Measurements from ENCODE around the gene PCDHA5.
"Not testable (repeated sequence)": the region's sequence is repeated elsewhere in the genome, so short reads cannot be mapped to it uniquely, and the experiment has no call there.

PCDHA5 gene

DNA sequence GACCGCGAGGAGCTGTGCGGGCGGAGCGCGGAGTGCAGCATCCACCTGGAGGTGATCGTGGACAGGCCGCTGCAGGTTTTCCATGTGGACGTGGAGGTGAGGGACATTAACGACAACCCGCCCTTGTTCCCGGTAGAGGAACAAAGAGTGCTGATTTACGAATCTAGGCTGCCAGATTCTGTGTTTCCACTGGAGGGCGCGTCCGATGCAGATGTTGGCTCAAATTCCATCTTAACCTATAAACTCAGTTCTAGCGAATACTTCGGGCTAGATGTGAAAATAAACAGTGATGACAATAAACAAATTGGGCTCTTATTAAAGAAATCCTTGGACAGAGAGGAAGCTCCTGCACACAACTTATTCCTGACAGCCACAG lies 6.9 kb downstream of the PCDHA5 start:
- no peaks in the 10 kb centered on the region for H3K79me2 ChIP-seq (ENCODE audit: insufficient read depth, low read length)
- H3K9me3 ChIP-seq (ENCODE audit: insufficient read depth, low read length, severe bottlenecking): no peaks in the 10 kb centered on the region
- no peaks in the 10 kb centered on the region for H3K27me3 ChIP-seq (ENCODE audit: insufficient read depth, low read length, poor library complexity)
- no peaks in the 10 kb centered on the region for H3K36me3 ChIP-seq (ENCODE audit: insufficient read depth, low read length)
- no peak overlapping the region for H3K4me3 ChIP-seq (ENCODE audit: low read depth in 1 of 2, low read length in 2 of 2)
- TF ChIP-seq CTCF (IDR thresholded peaks at IDR 0.05; ENCODE audit: borderline replicate concordance, extremely low read depth, low read length, poor library complexity, severe bottlenecking) (no peak), EZH2 (IDR thresholded peaks at IDR 0.05; ENCODE audit: borderline replicate concordance, low read depth, low read length, severe bottlenecking) (no peak)
- DNase-seq (no peak), ATAC-seq (ENCODE audit: insufficient read depth, low read depth) (no peak)
- H3K4me2 ChIP-seq (ENCODE audit: insufficient read depth, low read length): no peak overlapping the region
- no peaks in the 10 kb centered on the region for H4K20me1 ChIP-seq (ENCODE audit: insufficient read depth, low read length)
- no peak overlapping the region for H3K27ac ChIP-seq (ENCODE audit: low read length)
- no peaks in the 10 kb centered on the region for H3K4me1 ChIP-seq (ENCODE audit: insufficient read depth, low read length)
- H2AFZ ChIP-seq (ENCODE audit: low read depth, low read length): no peak overlapping the region
- H3K9ac ChIP-seq (ENCODE audit: low read depth, low read length): no peak overlapping the region

GRCh38 chr5:140829511-140830501 lies 8.4 kb downstream of the PCDHA5 start:
- not testable (repeated sequence) for H3K27me3 ChIP-seq (ENCODE audit: insufficient read depth, low read length, poor library complexity); H2AFZ ChIP-seq (ENCODE audit: low read depth, low read length); H3K9me3 ChIP-seq (ENCODE audit: insufficient read depth, low read length, severe bottlenecking); H4K20me1 ChIP-seq (ENCODE audit: insufficient read depth, low read length); H3K79me2 ChIP-seq (ENCODE audit: insufficient read depth, low read length); H3K27ac ChIP-seq (ENCODE audit: low read length); H3K4me3 ChIP-seq (ENCODE audit: low read depth in 1 of 2, low read length in 2 of 2); H3K36me3 ChIP-seq (ENCODE audit: insufficient read depth, low read length); H3K9ac ChIP-seq (ENCODE audit: low read depth, low read length); H3K4me1 ChIP-seq (ENCODE audit: insufficient read depth, low read length); DNase-seq; H3K4me2 ChIP-seq (ENCODE audit: insufficient read depth, low read length); ATAC-seq (ENCODE audit: insufficient read depth, low read depth)

DNA sequence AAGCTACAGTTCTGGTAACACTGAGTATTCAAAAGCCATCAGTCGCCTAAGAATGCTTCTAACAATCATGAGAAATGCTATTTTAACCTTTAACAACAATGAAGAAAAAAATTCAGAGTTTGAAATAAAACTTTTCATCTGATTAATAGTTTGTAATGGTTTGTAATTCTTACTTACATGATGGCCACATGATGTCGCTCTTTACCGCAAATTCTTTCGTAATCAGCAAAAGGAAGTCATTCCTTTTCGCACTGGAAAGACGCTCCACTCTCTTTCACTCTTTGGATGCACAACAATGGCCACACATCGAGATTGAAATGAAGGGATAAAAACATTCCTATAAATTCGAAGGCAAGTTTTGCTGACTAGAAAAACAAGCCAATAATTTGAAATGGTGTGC lies 12.6 kb downstream of the PCDHA5 start, which contains the start of gene PCDHA7:
TSS of gene PCDHA7 (plus strand) at position 277 of the 400 bp plus-strand sequence. CDS start at position 392, 115 bp downstream.
- Histone ChIP-seq H3K9ac (ENCODE audit: low read depth, low read length) (no peak within 1 kb of the TSS), H3K4me2 (ENCODE audit: insufficient read depth, low read length) (no peak within 1 kb of the TSS), H3K36me3 (ENCODE audit: insufficient read depth, low read length) (no peaks in the 10 kb centered on the region), H3K4me1 (ENCODE audit: insufficient read depth, low read length) (no peaks in the 10 kb centered on the region), H2AFZ (ENCODE audit: low read depth, low read length) (no peak within 1 kb of the TSS), H3K4me3 (ENCODE audit: low read depth in 1 of 2, low read length in 2 of 2) (no peak within 1 kb of the TSS), H3K79me2 (ENCODE audit: insufficient read depth, low read length) (no peaks in the 10 kb centered on the region), H3K9me3 (ENCODE audit: insufficient read depth, low read length, severe bottlenecking) (no peaks in the 10 kb centered on the region), H3K27ac (ENCODE audit: low read length) (no peak within 1 kb of the TSS), H3K27me3 (ENCODE audit: insufficient read depth, low read length, poor library complexity) (no peaks in the 10 kb centered on the region), H4K20me1 (ENCODE audit: insufficient read depth, low read length) (no peaks in the 10 kb centered on the region)
- ATAC-seq (ENCODE audit: insufficient read depth, low read depth) (no peak), DNase-seq (no peak)
- no peak for TF ChIP-seq CTCF (IDR thresholded peaks at IDR 0.05; ENCODE audit: borderline replicate concordance, extremely low read depth, low read length, poor library complexity, severe bottlenecking)
- no peak for TF ChIP-seq EZH2 (IDR thresholded peaks at IDR 0.05; ENCODE audit: borderline replicate concordance, low read depth, low read length, severe bottlenecking)

GRCh38 chr5:140834439-140835008 lies 13.1 kb downstream of the PCDHA5 start:
- not testable (repeated sequence) for H4K20me1 ChIP-seq (ENCODE audit: insufficient read depth, low read length); H3K4me3 ChIP-seq (ENCODE audit: low read depth in 1 of 2, low read length in 2 of 2); H3K36me3 ChIP-seq (ENCODE audit: insufficient read depth, low read length); H3K4me1 ChIP-seq (ENCODE audit: insufficient read depth, low read length); ATAC-seq (ENCODE audit: insufficient read depth, low read depth); H3K27ac ChIP-seq (ENCODE audit: low read length); H2AFZ ChIP-seq (ENCODE audit: low read depth, low read length); H3K79me2 ChIP-seq (ENCODE audit: insufficient read depth, low read length); H3K9ac ChIP-seq (ENCODE audit: low read depth, low read length); H3K4me2 ChIP-seq (ENCODE audit: insufficient read depth, low read length); H3K27me3 ChIP-seq (ENCODE audit: insufficient read depth, low read length, poor library complexity); H3K9me3 ChIP-seq (ENCODE audit: insufficient read depth, low read length, severe bottlenecking); DNase-seq
